H1 (cell line): ENCODE results near the gene FHIT. TPM values are rescaled to one million over a fixed set of nuclear protein-coding genes. Genes with fewer than 3 reads are reported as not detected.

Source experiments
- CTCF ChIA-PET: fragments of 300-600 bp; sonication (Branson Sonifier 250); formaldehyde crosslinking; loops from one replicate; lab custom pipeline; 2021; ENCODE audit not compliant: partially characterized antibody; lab: Charles Lee
- POLR2A ChIA-PET: fragments of 300-600 bp; sonication (Branson Sonifier 250); formaldehyde crosslinking; loops from one replicate; lab custom pipeline; 2021; ENCODE audit warnings: inconsistent platforms; ENCODE audit not compliant: partially characterized antibody; lab: Charles Lee
- DNase-seq, 2 experiments: peaks; one replicate each; pipeline versions ENCODE4 v3.0.0 to v3.0.0-alpha.2; 2010 to 2022; ENCODE audit warnings: low spot score in 2 of 2, low read depth in 1 of 2, mixed read lengths in 1 of 2
- FAIRE-seq: peaks from 2 replicates; lab custom pipeline; 2011; peaks lifted over from hg19 to GRCh38; lab: Jason Lieb, UNC
- H2AFZ ChIP-seq: 2 replicates; pipeline ENCODE4 v1.8.1; 2012; ENCODE audit warnings: low read length, inconsistent platforms
- H2AK5ac ChIP-seq: 2 replicates; pipeline ENCODE4 v1.6.1; 2013; ENCODE audit warnings: low read depth, low read length
- H2BK120ac ChIP-seq: replicated peaks from 2 replicates; pipeline ENCODE3; 2013; ENCODE audit warnings: low read depth, low read length, inconsistent platforms
- H2BK12ac ChIP-seq: 2 replicates; pipeline ENCODE4 v1.6.1; 2013; ENCODE audit warnings: low read depth, low read length
- H2BK15ac ChIP-seq: 2 replicates; pipeline ENCODE4 v1.6.1; 2013; ENCODE audit warnings: low read length
- H2BK20ac ChIP-seq: 2 replicates; pipeline ENCODE4 v1.6.1; 2013; ENCODE audit warnings: low read length
- H2BK5ac ChIP-seq: 2 replicates; pipeline ENCODE4 v1.6.1; 2013; ENCODE audit warnings: low read depth, low read length
- H3K14ac ChIP-seq: 2 replicates; pipeline ENCODE4 v1.6.1; 2013; ENCODE audit warnings: inconsistent platforms; ENCODE audit not compliant: insufficient read length
- H3K18ac ChIP-seq: 2 replicates; pipeline ENCODE4 v1.6.1; 2013; ENCODE audit warnings: low read length; ENCODE audit errors: extremely low read depth
- H3K23ac ChIP-seq: 2 replicates; pipeline ENCODE4 v1.6.1; 2013; ENCODE audit warnings: inconsistent platforms; ENCODE audit not compliant: insufficient read length
- H3K23me2 ChIP-seq: 2 replicates; pipeline ENCODE4 v1.6.1; 2013; ENCODE audit warnings: low read depth, low read length
- H3K27ac ChIP-seq: 2 replicates; pipeline ENCODE4 v1.6.1; 2011; ENCODE audit warnings: low read depth, low read length, inconsistent platforms
- H3K27me3 ChIP-seq, 4 experiments: replicated peaks in 1 of 4; 1 replicate in 1 of 4; 2 replicates in 3 of 4; pipeline versions ENCODE4 v1.6.1 to v1.8.1; 2011 to 2013; ENCODE audit warnings: low read length in 3 of 4, mild to moderate bottlenecking in 3 of 4, inconsistent platforms in 2 of 4, mixed read lengths in 2 of 4, moderate library complexity in 1 of 4; ENCODE audit not compliant: control insufficient read depth in 3 of 4, insufficient read depth in 3 of 4; ENCODE audit errors: extremely low read depth in 1 of 4
- H3K36me3 ChIP-seq, 4 experiments: 2 replicates each; pipeline versions ENCODE4 v1.6.1 to v1.8.1; 2011 to 2013; ENCODE audit warnings: mild to moderate bottlenecking in 4 of 4, low read length in 3 of 4, moderate library complexity in 2 of 4, control low read depth in 1 of 4, inconsistent platforms in 1 of 4; ENCODE audit not compliant: insufficient read depth in 4 of 4, control insufficient read depth in 2 of 4
- H3K4ac ChIP-seq: replicated peaks from 2 replicates; pipeline ENCODE3; 2013; ENCODE audit warnings: low read length, low read depth, mixed read lengths, inconsistent platforms; ENCODE audit not compliant: insufficient read length
- H3K4me1 ChIP-seq, 4 experiments: replicated peaks in 1 of 4; 1 replicate in 1 of 4; 2 replicates in 3 of 4; pipeline versions ENCODE4 v1.6.1 to v1.8.1; 2011 to 2013; ENCODE audit warnings: low read length in 3 of 4, inconsistent platforms in 2 of 4, mixed read lengths in 1 of 4; ENCODE audit not compliant: insufficient read depth in 4 of 4, control insufficient read depth in 3 of 4
- H3K4me2 ChIP-seq, 2 experiments: 2 replicates each; pipeline versions ENCODE4 v1.6.1 to v1.8.1; 2011 to 2013; ENCODE audit warnings: low read depth in 2 of 2, low read length in 2 of 2, control low read depth in 1 of 2, inconsistent platforms in 1 of 2, mild to moderate bottlenecking in 1 of 2; ENCODE audit not compliant: insufficient read depth in 1 of 2
- H3K4me3 ChIP-seq, 4 experiments: fragments of 200-600, 300-600 bp in 1 of 4; sonication (generic), shearing (Covaris generic), sonication (Bioruptor Twin) in 1 of 4; 2 replicates each; pipeline versions ENCODE4 v1.5.1 to v1.8.1; 2011 to 2016; ENCODE audit warnings: low read length in 4 of 4, low read depth in 3 of 4, control low read depth in 2 of 4, inconsistent platforms in 2 of 4, mild to moderate bottlenecking in 2 of 4, mixed read lengths in 1 of 4, moderate library complexity in 1 of 4; ENCODE audit not compliant: insufficient read depth in 2 of 4; ENCODE audit errors: extremely low read depth in 1 of 4
- H3K56ac ChIP-seq: replicated peaks from 2 replicates; pipeline ENCODE3; 2013; ENCODE audit warnings: low read depth, mild to moderate bottlenecking, mixed read lengths, low read length, inconsistent platforms; ENCODE audit not compliant: insufficient read length
- H3K79me1 ChIP-seq: 2 replicates; pipeline ENCODE4 v1.6.1; 2013; ENCODE audit warnings: low read depth, low read length, control low read depth
- H3K79me2 ChIP-seq, 2 experiments: 2 replicates each; pipeline versions ENCODE4 v1.6.1 to v1.8.1; 2012 to 2013; ENCODE audit warnings: low read length in 2 of 2, mild to moderate bottlenecking in 2 of 2, inconsistent platforms in 1 of 2; ENCODE audit not compliant: insufficient read depth in 2 of 2, control insufficient read depth in 1 of 2
- H3K9ac ChIP-seq, 4 experiments: replicated peaks in 1 of 4; 1 replicate in 1 of 4; 2 replicates in 3 of 4; pipeline versions ENCODE4 v1.6.1 to v1.8.1; 2011 to 2013; ENCODE audit warnings: low read depth in 3 of 4, low read length in 3 of 4, control low read depth in 2 of 4, mild to moderate bottlenecking in 2 of 4, moderate library complexity in 2 of 4, inconsistent platforms in 1 of 4; ENCODE audit errors: extremely low read depth in 1 of 4
- H3K9me3 ChIP-seq, 2 experiments: 2 replicates each; pipeline versions ENCODE4 v1.6.1 to v1.8.1; 2012 to 2013; ENCODE audit warnings: mild to moderate bottlenecking in 2 of 2, moderate library complexity in 2 of 2, control low read depth in 1 of 2, inconsistent platforms in 1 of 2, low read depth in 1 of 2, low read length in 1 of 2, mixed read lengths in 1 of 2; ENCODE audit not compliant: insufficient read depth in 2 of 2
- H4K20me1 ChIP-seq, 2 experiments: replicated peaks in 1 of 2; 2 replicates each; pipeline versions ENCODE3 to v1.8.1; 2011 to 2013; ENCODE audit warnings: inconsistent platforms in 2 of 2, low read length in 2 of 2, mild to moderate bottlenecking in 1 of 2; ENCODE audit not compliant: insufficient read depth in 2 of 2, control insufficient read depth in 1 of 2
- H4K5ac ChIP-seq: 2 replicates; pipeline ENCODE4 v1.6.1; 2013; ENCODE audit warnings: low read length, low read depth, mixed read lengths, inconsistent platforms; ENCODE audit not compliant: insufficient read length
- H4K8ac ChIP-seq: 2 replicates; pipeline ENCODE4 v1.8.0; 2013; ENCODE audit warnings: mild to moderate bottlenecking, moderate library complexity, low read length, inconsistent platforms; ENCODE audit not compliant: insufficient read depth; ENCODE audit errors: extremely low read depth
- H4K91ac ChIP-seq: replicated peaks from 2 replicates; pipeline ENCODE3; 2013; ENCODE audit warnings: low read length, mixed read lengths, inconsistent platforms; ENCODE audit not compliant: insufficient read length
- CEBPB ChIP-seq: IDR thresholded peaks from 2 replicates; pipeline ENCODE4 v1.6.1; 2012; ENCODE audit warnings: low read depth, low read length
- KDM4A ChIP-seq: IDR thresholded peaks from one replicate; pipeline ENCODE4 v1.7.1; 2012; ENCODE audit warnings: low read depth, mild to moderate bottlenecking, moderate library complexity, low read length, inconsistent platforms; ENCODE audit not compliant: severe bottlenecking
- RNF2 ChIP-seq: fragments of 200-900, 300-1000 bp; sonication (generic); IDR thresholded peaks from 2 replicates; pipeline ENCODE4 v1.7.1; 2016; ENCODE audit warnings: borderline replicate concordance, low read depth, mild to moderate bottlenecking, antibody characterized with exemption, low read length; ENCODE audit not compliant: poor library complexity, severe bottlenecking; ENCODE audit errors: missing control alignments
- RXRA ChIP-seq: IDR thresholded peaks from 2 replicates; pipeline ENCODE4 v1.6.1; 2011; ENCODE audit warnings: low read depth, mild to moderate bottlenecking, low read length, moderate library complexity; ENCODE audit not compliant: insufficient read depth
- TEAD4 ChIP-seq: IDR thresholded peaks from 2 replicates; pipeline ENCODE4 v1.6.1; 2012; ENCODE audit warnings: low read depth, low read length, inconsistent platforms, mixed read lengths
- ZNF274 ChIP-seq: IDR thresholded peaks from 2 replicates; pipeline ENCODE4 v1.7.0; 2012; ENCODE audit warnings: low read length, borderline replicate concordance; ENCODE audit errors: extremely low read depth
- WGBS, 2 experiments: shearing (Covaris generic) in 1 of 2; methylation state at CpG; one replicate each; pipeline versions ENCODE4 v1.1.6 to v1.1.7; 2013 to 2015; ENCODE audit warnings: low lambda C conversion rate in 2 of 2, mixed read lengths in 2 of 2, inconsistent platforms in 1 of 2, low coverage in 1 of 2, missing lambda C conversion rate in 1 of 2; ENCODE audit not compliant: insufficient replicate concordance in 2 of 2, insufficient coverage in 1 of 2, insufficient read length in 1 of 2; ENCODE audit errors: extremely low coverage in 1 of 2, missing lambda C conversion rate in 1 of 2; 5-methylcytosine and 5-hydroxymethylcytosine counted together
- polyA plus RNA-seq, 7 experiments: library from polyadenylated mRNA; depleted of rRNA in 3 of 7; stranded (reverse) in 5 of 7; unstranded in 2 of 7; fragments of >200 nt in 5 of 7; fragments of 200-250 nt in 2 of 7; gene quantifications; 1 replicate in 5 of 7; 2 replicates in 1 of 7; 4 replicates in 1 of 7; pipeline versions ENCODE4 v1.2.1 to v1.2.3, GENCODE V29; 2011 to 2013; ENCODE audit warnings: missing spikeins in 2 of 7, mixed read lengths in 2 of 7
- total RNA-seq: library from RNA; stranded (reverse); fragmentation: NEBNext Ultra II Directional; extraction: Animal tissue kit (Norgen Biotek cat#: 25700); gene quantifications from 2 replicates; pipeline ENCODE4 v1.2.1, GENCODE V29; 2021
- TF ChIP-seq, protein P1 (sequence below), 3 experiments: IDR thresholded peaks; 1 replicate in 2 of 3; 2 replicates in 1 of 3; pipeline versions ENCODE4 v1.5.1 to v1.6.1; 2011; ENCODE audit warnings: low read length in 3 of 3, mild to moderate bottlenecking in 3 of 3, inconsistent platforms in 2 of 3, low read depth in 1 of 3, moderate library complexity in 1 of 3; ENCODE audit not compliant: insufficient read depth in 1 of 3; ENCODE audit errors: control extremely low read depth in 1 of 3

FHIT gene
- total and polyA plus RNA-seq, 2 of the 8 experiments (the other 6 are each of a cell fraction or from before 2014, with no cell fraction given) = 1.2 to 3.2 TPM

DNA sequence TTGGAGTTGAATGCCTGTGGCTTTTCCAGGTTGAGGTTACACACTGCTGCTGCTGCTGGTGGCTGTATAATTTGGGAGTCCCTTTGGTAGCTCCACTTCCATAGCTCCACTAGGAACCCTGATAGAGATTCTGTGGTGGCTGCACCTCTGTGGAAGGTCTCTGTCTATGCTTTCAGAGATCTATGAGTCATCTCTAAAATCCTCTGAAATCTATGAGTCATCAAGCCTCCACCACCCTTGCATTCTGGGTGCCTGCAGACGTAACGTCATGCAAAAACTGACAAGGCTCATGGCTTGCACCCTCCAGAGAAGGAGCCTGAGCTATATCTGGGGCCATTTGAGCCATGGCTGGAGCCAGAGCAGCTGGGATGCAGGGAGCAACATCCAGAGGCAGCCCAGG is 1164.4 kb downstream of the FHIT start:
- Histone ChIP-seq H3K9ac (no peak overlapping the region), H3K27ac (no peak overlapping the region), H3K79me1 (no peaks in the 10 kb centered on the region), H3K4me3 (no peak overlapping the region), H2BK5ac (no peak overlapping the region), H3K27me3 (no peaks in the 10 kb centered on the region), H4K8ac (no peak overlapping the region), H2BK120ac (no peak overlapping the region), H4K5ac (no peak overlapping the region), H4K91ac (no peak overlapping the region), H3K79me2 (no peaks in the 10 kb centered on the region), H4K20me1 (no peaks in the 10 kb centered on the region), H2BK20ac (no peak overlapping the region), H3K36me3 (no peaks in the 10 kb centered on the region), H3K14ac (no peak overlapping the region), H3K56ac (no peak overlapping the region), H3K9me3 (no peaks in the 10 kb centered on the region), H3K4me1 (no peaks in the 10 kb centered on the region), H3K23ac (no peak overlapping the region), H2BK12ac (no peak overlapping the region), H3K4me2 (no peak overlapping the region), H3K4ac (no peak overlapping the region), H2AK5ac (no peak overlapping the region), H2AFZ (no peak overlapping the region), H3K23me2 (no peaks in the 10 kb centered on the region), H2BK15ac (no peak overlapping the region), H3K18ac (no peak overlapping the region)
- DNase-seq (no peak), FAIRE-seq (no peak)
- POLR2A ChIA-PET = no interaction called here
- CTCF ChIA-PET = no interaction called here
- no peak for TF ChIP-seq TEAD4
- no peak for TF ChIP-seq RXRA
- no peak for TF ChIP-seq RNF2
- TF ChIP-seq, protein P1, sequence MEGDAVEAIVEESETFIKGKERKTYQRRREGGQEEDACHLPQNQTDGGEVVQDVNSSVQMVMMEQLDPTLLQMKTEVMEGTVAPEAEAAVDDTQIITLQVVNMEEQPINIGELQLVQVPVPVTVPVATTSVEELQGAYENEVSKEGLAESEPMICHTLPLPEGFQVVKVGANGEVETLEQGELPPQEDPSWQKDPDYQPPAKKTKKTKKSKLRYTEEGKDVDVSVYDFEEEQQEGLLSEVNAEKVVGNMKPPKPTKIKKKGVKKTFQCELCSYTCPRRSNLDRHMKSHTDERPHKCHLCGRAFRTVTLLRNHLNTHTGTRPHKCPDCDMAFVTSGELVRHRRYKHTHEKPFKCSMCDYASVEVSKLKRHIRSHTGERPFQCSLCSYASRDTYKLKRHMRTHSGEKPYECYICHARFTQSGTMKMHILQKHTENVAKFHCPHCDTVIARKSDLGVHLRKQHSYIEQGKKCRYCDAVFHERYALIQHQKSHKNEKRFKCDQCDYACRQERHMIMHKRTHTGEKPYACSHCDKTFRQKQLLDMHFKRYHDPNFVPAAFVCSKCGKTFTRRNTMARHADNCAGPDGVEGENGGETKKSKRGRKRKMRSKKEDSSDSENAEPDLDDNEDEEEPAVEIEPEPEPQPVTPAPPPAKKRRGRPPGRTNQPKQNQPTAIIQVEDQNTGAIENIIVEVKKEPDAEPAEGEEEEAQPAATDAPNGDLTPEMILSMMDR (IDR thresholded peaks at IDR 0.05; ENCODE audit: control extremely low read depth in 1 of 3, insufficient read depth in 1 of 3, low read depth in 1 of 3, low read length in 3 of 3) = no peak
- TF ChIP-seq KDM4A = no peak
- no peak for TF ChIP-seq CEBPB
- TF ChIP-seq ZNF274 = no peak
- WGBS, 2 experiments = 100% methylated on average over 2 of the region's 2 CpGs; no CpG with 5 or more reads in 1 of the 2 experiments
